Measurements from ENCODE around the gene SIVA1. TPM values are rescaled to one million over a fixed set of nuclear protein-coding genes. Genes with fewer than 3 reads are reported as not detected.
A peak's percentile ranks its signal among the peaks of the same experiment; 100 is the strongest.

Gene SIVA1
- total and polyA plus RNA-seq, 8 donors = 29.1 to 136 (median 42.6) TPM

GRCh38 chr14:104723651-104724406, 29.1 kb upstream of the SIVA1 start, which contains the start of gene ADSS1:
ADSS1 (plus strand) TSS chr14:104724229; CDS start chr14:104724271, 42 bp downstream.
- Histone ChIP-seq H3K27ac (peak within 1 kb of the TSS in 3 of 4 donors; percentile 26 to 49 (median 36)), H3K4me3 (peak within 1 kb of the TSS; percentile 60 to 84 (median 72)), H3K9me3 (no peaks in the 10 kb centered on the region), H3K4me1 (peaks cover 0 to 3% (median 0%) of the 10 kb centered on the region in 3 donors), H3K27me3 (no peaks in the 10 kb centered on the region), H3K36me3 (no peaks in the 10 kb centered on the region)
- FAIRE-seq (no peak), ATAC-seq (peak; percentile 89 to 92 (median 90)), DNase-seq (peak in 5 of 6 donors; percentile 67 to 88 (median 73))
- intact Hi-C loops (cut with DNase I) = no loop called here
- TF ChIP-seq CTCF (IDR thresholded peaks at IDR 0.05) = peak; percentile 76 to 95 (median 90)
- WGBS, 2 donors = 1 to 2% methylated on average over 62 to 82 of the region's 82 CpGs

GRCh38 chr14:104724407-104724980, 28.5 kb upstream of the SIVA1 start:
- ATAC-seq (peak; percentile 11 to 40 (median 20)), FAIRE-seq (no peak), DNase-seq (peak in 4 of 6 donors; percentile 52 to 74 (median 54))
- no peaks in the 10 kb centered on the region for H3K36me3 ChIP-seq
- peak overlapping the region in 2 of 4 donors; percentile 26 to 49 for H3K27ac ChIP-seq
- no peaks in the 10 kb centered on the region for H3K27me3 ChIP-seq
- H3K4me3 ChIP-seq = peak overlapping the region; percentile 60 to 84 (median 72)
- WGBS, 2 donors = 6 to 7% methylated on average over 27 of the region's 27 CpGs
- H3K9me3 ChIP-seq = no peaks in the 10 kb centered on the region
- intact Hi-C loops (cut with DNase I) = no loop called here
- H3K4me1 ChIP-seq = peaks cover 0 to 3% (median 0%) of the 10 kb centered on the region in 3 donors
- no peak for TF ChIP-seq CTCF (IDR thresholded peaks at IDR 0.05)

- Histone ChIP-seq H3K27ac (no peak overlapping the region), H3K27me3 (no peaks in the 10 kb centered on the region), H3K4me3 (peak overlapping the region in 2 of 4 donors; percentile 80 to 84), H3K4me1 (peaks cover 0 to 3% (median 0%) of the 10 kb centered on the region in 3 donors), H3K9me3 (no peaks in the 10 kb centered on the region), H3K36me3 (no peaks in the 10 kb centered on the region)
- FAIRE-seq (no peak), DNase-seq (peak in 1 of 6 donors; percentile 34), ATAC-seq (peak; percentile 5 to 28 (median 12))
- 57% methylated on average over 24 of the region's 24 CpGs for WGBS, 2 donors
- intact Hi-C loops (cut with DNase I) = no loop called here
- no peak for TF ChIP-seq CTCF (IDR thresholded peaks at IDR 0.05)
Observed at GRCh38 chr14:104724981-104725771, 27.8 kb upstream of the SIVA1 start.

- ATAC-seq = no peak
- H3K4me3 ChIP-seq = no peak overlapping the region
- H3K9me3 ChIP-seq = no peaks in the 10 kb centered on the region
- no peak for FAIRE-seq
- TF ChIP-seq CTCF (IDR thresholded peaks at IDR 0.05) = no peak
- no peaks in the 10 kb centered on the region for H3K36me3 ChIP-seq
- WGBS, 2 donors = 86% methylated on average over 24 to 25 of the region's 25 CpGs
- H3K27ac ChIP-seq = no peak overlapping the region
- no peaks in the 10 kb centered on the region for H3K27me3 ChIP-seq
- H3K4me1 ChIP-seq = peaks cover 0 to 3% (median 0%) of the 10 kb centered on the region in 3 donors
- peak in 1 of 6 donors; percentile 33 for DNase-seq
- intact Hi-C loops (cut with DNase I) = no loop called here
Observed at GRCh38 chr14:104725772-104726548, 27.0 kb upstream of the SIVA1 start.
